ENCODE measurements around the gene CBFB.

- TF ChIP-seq CBX2 (IDR thresholded peaks at IDR 0.05; ENCODE audit: low read depth, low read length) = no peak
- no peak for TF ChIP-seq CBX2 (CRISPR knock-in tag; IDR thresholded peaks at IDR 0.05; ENCODE audit: low read depth)
- no peak for TF ChIP-seq YY1 (IDR thresholded peaks at IDR 0.05; ENCODE audit: insufficient read depth, insufficient replicate concordance, low read depth, low read length)
- TF ChIP-seq NPAS2 (CRISPR knock-in tag; IDR thresholded peaks at IDR 0.05; ENCODE audit: borderline replicate concordance) = no peak
- TF ChIP-seq GPN1 (CRISPR knock-in tag; IDR thresholded peaks at IDR 0.05; ENCODE audit: borderline replicate concordance) = no peak
- no peak for TF ChIP-seq ZSCAN20 (CRISPR knock-in tag; IDR thresholded peaks at IDR 0.05; ENCODE audit: borderline replicate concordance)
- TF ChIP-seq PATZ1 (CRISPR knock-in tag; IDR thresholded peaks at IDR 0.05) = no peak
- no peak for TF ChIP-seq CTCF (CRISPR knock-in tag; IDR thresholded peaks at IDR 0.05)
- no peak for TF ChIP-seq ZNF644 (CRISPR knock-in tag; IDR thresholded peaks at IDR 0.05; ENCODE audit: low read depth)
- TF ChIP-seq CHD2 (IDR thresholded peaks at IDR 0.05; ENCODE audit: low read depth, low read length) = no peak
- TF ChIP-seq ZNF207 (IDR thresholded peaks at IDR 0.05; ENCODE audit: borderline replicate concordance) = no peak
- TF ChIP-seq, protein P1, sequence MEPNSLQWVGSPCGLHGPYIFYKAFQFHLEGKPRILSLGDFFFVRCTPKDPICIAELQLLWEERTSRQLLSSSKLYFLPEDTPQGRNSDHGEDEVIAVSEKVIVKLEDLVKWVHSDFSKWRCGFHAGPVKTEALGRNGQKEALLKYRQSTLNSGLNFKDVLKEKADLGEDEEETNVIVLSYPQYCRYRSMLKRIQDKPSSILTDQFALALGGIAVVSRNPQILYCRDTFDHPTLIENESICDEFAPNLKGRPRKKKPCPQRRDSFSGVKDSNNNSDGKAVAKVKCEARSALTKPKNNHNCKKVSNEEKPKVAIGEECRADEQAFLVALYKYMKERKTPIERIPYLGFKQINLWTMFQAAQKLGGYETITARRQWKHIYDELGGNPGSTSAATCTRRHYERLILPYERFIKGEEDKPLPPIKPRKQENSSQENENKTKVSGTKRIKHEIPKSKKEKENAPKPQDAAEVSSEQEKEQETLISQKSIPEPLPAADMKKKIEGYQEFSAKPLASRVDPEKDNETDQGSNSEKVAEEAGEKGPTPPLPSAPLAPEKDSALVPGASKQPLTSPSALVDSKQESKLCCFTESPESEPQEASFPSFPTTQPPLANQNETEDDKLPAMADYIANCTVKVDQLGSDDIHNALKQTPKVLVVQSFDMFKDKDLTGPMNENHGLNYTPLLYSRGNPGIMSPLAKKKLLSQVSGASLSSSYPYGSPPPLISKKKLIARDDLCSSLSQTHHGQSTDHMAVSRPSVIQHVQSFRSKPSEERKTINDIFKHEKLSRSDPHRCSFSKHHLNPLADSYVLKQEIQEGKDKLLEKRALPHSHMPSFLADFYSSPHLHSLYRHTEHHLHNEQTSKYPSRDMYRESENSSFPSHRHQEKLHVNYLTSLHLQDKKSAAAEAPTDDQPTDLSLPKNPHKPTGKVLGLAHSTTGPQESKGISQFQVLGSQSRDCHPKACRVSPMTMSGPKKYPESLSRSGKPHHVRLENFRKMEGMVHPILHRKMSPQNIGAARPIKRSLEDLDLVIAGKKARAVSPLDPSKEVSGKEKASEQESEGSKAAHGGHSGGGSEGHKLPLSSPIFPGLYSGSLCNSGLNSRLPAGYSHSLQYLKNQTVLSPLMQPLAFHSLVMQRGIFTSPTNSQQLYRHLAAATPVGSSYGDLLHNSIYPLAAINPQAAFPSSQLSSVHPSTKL (CRISPR knock-in tag; IDR thresholded peaks at IDR 0.05) = no peak
- no peak for TF ChIP-seq EP300 (IDR thresholded peaks at IDR 0.05; ENCODE audit: low read depth in 2 of 2, low read length in 2 of 2)
- no peak for TF ChIP-seq EP300 (CRISPR knock-in tag; IDR thresholded peaks at IDR 0.05; ENCODE audit: borderline replicate concordance)
- TF ChIP-seq, protein P2, sequence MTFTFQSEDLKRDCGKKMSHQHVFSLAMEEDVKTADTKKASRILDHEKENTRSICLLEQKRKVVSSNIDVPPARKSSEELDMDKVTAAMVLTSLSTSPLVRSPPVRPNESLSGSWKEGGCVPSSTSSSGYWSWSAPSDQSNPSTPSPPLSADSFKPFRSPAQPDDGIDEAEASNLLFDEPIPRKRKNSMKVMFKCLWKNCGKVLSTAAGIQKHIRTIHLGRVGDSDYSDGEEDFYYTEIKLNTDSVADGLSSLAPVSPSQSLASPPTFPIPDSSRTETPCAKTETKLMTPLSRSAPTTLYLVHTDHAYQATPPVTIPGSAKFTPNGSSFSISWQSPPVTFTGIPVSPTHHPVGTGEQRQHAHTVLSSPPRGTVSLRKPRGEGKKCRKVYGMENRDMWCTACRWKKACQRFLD (CRISPR knock-in tag; IDR thresholded peaks at IDR 0.05; ENCODE audit: borderline replicate concordance) = no peak
- TF ChIP-seq ZNF274 (CRISPR knock-in tag; IDR thresholded peaks at IDR 0.05) = no peak
These were observed 5.5 kb downstream of the CBFB start for GRCh38 chr16:67034487-67034886.
